Measurements from ENCODE around the gene RGPD8. TPM values are rescaled to one million over a fixed set of nuclear protein-coding genes. Genes with fewer than 3 reads are reported as not detected.
A peak's percentile ranks its signal among the peaks of the same experiment; 100 is the strongest.

Gene RGPD8
- total and polyA plus RNA-seq, 2 of the 13 experiments (the other 11 are each of a cell fraction or from before 2014, with no cell fraction given): 2.3 to 12.8 TPM

- TF ChIP-seq ZNF333 (CRISPR knock-in tag; IDR thresholded peaks at IDR 0.05; ENCODE audit: borderline replicate concordance): no peak; the same call in 1 of the 2 replicates
- TF ChIP-seq ZNF382 (CRISPR knock-in tag; IDR thresholded peaks at IDR 0.05; ENCODE audit: borderline replicate concordance): no peak
- TF ChIP-seq KDM5B (CRISPR knock-in tag; IDR thresholded peaks at IDR 0.05; ENCODE audit: borderline replicate concordance): peak; percentile 74; the same call in 1 of the 2 replicates
- TF ChIP-seq ZNF790 (CRISPR knock-in tag; IDR thresholded peaks at IDR 0.05; ENCODE audit: borderline replicate concordance): peak; percentile 51; the same call in 1 of the 2 replicates
- TF ChIP-seq SP140L (CRISPR knock-in tag; IDR thresholded peaks at IDR 0.05; ENCODE audit: borderline replicate concordance): no peak
- TF ChIP-seq HIVEP1 (CRISPR knock-in tag; IDR thresholded peaks at IDR 0.05): peak; percentile 56; the same call in 1 of the 2 replicates
- no peak for TF ChIP-seq TBX2 (CRISPR knock-in tag; IDR thresholded peaks at IDR 0.05; ENCODE audit: borderline replicate concordance)
- TF ChIP-seq SMYD3 (CRISPR knock-in tag; IDR thresholded peaks at IDR 0.05): no peak
- peak; percentile 66; the same call in 1 of the 2 replicates for TF ChIP-seq ZNF451 (CRISPR knock-in tag; IDR thresholded peaks at IDR 0.05)
- TF ChIP-seq HINFP (CRISPR knock-in tag; IDR thresholded peaks at IDR 0.05; ENCODE audit: low read depth): no peak
- TF ChIP-seq ZC3H13 (CRISPR knock-in tag; IDR thresholded peaks at IDR 0.05): no peak
- no peak for TF ChIP-seq TSC22D2 (CRISPR knock-in tag; IDR thresholded peaks at IDR 0.05; ENCODE audit: borderline replicate concordance)
- no peak for TF ChIP-seq ZNF782 (CRISPR knock-in tag; IDR thresholded peaks at IDR 0.05; ENCODE audit: borderline replicate concordance)
- peak; percentile 47; the same call in 1 of the 2 replicates for TF ChIP-seq ZNF644 (CRISPR knock-in tag; IDR thresholded peaks at IDR 0.05; ENCODE audit: low read depth)
- TF ChIP-seq NCOA1 (CRISPR knock-in tag; IDR thresholded peaks at IDR 0.05): 0 out of 2 replicates have a peak, but pooled peaks have one; percentile 47
- TF ChIP-seq MIXL1 (CRISPR knock-in tag; IDR thresholded peaks at IDR 0.05): peak; percentile 4; the same call in 1 of the 2 replicates
- TF ChIP-seq, protein P1, sequence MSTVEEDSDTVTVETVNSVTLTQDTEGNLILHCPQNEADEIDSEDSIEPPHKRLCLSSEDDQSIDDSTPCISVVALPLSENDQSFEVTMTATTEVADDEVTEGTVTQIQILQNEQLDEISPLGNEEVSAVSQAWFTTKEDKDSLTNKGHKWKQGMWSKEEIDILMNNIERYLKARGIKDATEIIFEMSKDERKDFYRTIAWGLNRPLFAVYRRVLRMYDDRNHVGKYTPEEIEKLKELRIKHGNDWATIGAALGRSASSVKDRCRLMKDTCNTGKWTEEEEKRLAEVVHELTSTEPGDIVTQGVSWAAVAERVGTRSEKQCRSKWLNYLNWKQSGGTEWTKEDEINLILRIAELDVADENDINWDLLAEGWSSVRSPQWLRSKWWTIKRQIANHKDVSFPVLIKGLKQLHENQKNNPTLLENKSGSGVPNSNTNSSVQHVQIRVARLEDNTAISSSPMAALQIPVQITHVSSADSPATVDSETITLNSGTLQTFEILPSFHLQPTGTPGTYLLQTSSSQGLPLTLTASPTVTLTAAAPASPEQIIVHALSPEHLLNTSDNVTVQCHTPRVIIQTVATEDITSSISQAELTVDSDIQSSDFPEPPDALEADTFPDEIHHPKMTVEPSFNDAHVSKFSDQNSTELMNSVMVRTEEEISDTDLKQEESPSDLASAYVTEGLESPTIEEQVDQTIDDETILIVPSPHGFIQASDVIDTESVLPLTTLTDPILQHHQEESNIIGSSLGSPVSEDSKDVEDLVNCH (CRISPR knock-in tag; IDR thresholded peaks at IDR 0.05): no peak
- TF ChIP-seq RELA (CRISPR knock-in tag; IDR thresholded peaks at IDR 0.05): no peak
- TF ChIP-seq TARDBP (CRISPR knock-in tag; IDR thresholded peaks at IDR 0.05): 0 out of 2 replicates have a peak, but pooled peaks have one; percentile 33
- TF ChIP-seq SSRP1 (CRISPR knock-in tag; IDR thresholded peaks at IDR 0.05): no peak
- peak; percentile 28; the same call in 1 of the 2 replicates for TF ChIP-seq ZNF879 (CRISPR knock-in tag; IDR thresholded peaks at IDR 0.05)
- TF ChIP-seq ZNF616 (CRISPR knock-in tag; IDR thresholded peaks at IDR 0.05; ENCODE audit: low read depth): 0 out of 2 replicates have a peak, but pooled peaks have one; percentile 9
- 0 out of 2 replicates have a peak, but pooled peaks have one; percentile 71 for TF ChIP-seq SMAD1 (CRISPR knock-in tag; IDR thresholded peaks at IDR 0.05; ENCODE audit: borderline replicate concordance, low read depth)
- TF ChIP-seq CBX5 (CRISPR knock-in tag; IDR thresholded peaks at IDR 0.05; ENCODE audit: borderline replicate concordance): 0 out of 2 replicates have a peak, but pooled peaks have one; percentile 40
- peak; percentile 86; the same call in 1 of the 2 replicates for TF ChIP-seq ZNF605 (CRISPR knock-in tag; IDR thresholded peaks at IDR 0.05)
- no peak for TF ChIP-seq ZNF263 (CRISPR knock-in tag; IDR thresholded peaks at IDR 0.05)
- no peak for TF ChIP-seq RBFOX2 (IDR thresholded peaks at IDR 0.05; ENCODE audit: low read depth, low read length)
- no peak for TF ChIP-seq ARID2 (CRISPR knock-in tag; IDR thresholded peaks at IDR 0.05; ENCODE audit: borderline replicate concordance)
- 0 out of 2 replicates have a peak, but pooled peaks have one; percentile 7 for TF ChIP-seq GZF1 (CRISPR knock-in tag; IDR thresholded peaks at IDR 0.05)
Observed at GRCh38 chr2:112480530-112481049, 47.1 kb upstream of the RGPD8 start (continued).

All from HepG2 (cell line).